Measurements from ENCODE around the gene ECE1. TPM values are rescaled to one million over a fixed set of nuclear protein-coding genes. Genes with fewer than 3 reads are reported as not detected.

Gene ECE1
- total RNA-seq, 4 donors from 2014 or later = 55.9 to 149 (median 112) TPM

DNA sequence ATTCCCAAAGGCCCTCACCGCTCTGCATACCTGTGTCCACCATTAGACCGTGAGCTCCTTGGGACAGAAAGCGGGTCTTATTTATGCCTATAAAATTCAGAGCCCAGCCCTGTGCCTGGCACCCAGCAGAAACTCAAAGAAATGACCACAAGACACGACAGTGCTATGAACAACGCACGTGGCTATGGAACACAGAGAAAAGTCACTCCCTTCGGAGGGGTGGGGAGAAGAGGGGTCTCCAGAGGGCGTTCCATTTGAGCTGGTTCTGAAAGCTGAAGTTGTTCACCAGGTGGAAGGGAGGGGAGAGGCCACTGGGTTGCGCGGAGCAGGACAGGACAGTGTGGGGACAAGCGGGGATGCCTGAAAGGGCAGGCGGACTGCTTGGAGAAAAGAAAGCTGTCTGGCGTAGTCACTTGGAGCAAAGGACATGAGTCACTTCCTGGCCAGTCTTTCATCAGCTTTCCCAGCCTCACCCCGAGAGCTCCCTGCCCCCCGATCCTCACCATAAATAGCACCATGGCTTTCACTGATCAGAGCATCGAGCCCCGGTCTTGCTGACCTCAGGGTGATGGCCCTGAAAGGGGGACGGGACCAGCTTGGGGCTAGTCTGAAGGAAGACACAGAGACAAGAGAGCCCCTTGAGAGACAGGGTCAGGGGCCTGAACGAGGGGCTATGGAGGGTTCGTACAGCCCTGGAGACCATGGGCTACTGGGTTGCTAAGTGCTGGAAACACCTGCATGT, 28.5 kb downstream of the ECE1 start:
- intact Hi-C loops (cut with DNase I; ENCODE audit: low total_unique reads) (no loop called here), in situ Hi-C loops (cut with MboI; ENCODE audit: low pct_ligation_motif_present in 1 of 4, low pct_unique_long_range_greater_than_20kb in 1 of 4, low sequenced_read_pairs in 3 of 4) (no loop called here)
- 67 to 70% methylated on average over 10 to 20 of the region's 20 CpGs for WGBS, 2 donors (ENCODE audit: low coverage in 1 of 2)
- H3K36me3 ChIP-seq = peaks cover 0 to 7% (median 0%) of the 10 kb centered on the region in 4 donors
- peak overlapping the region; percentile 80 to 88 (median 84) for H3K27ac ChIP-seq
- peaks cover 20 to 33% (median 21%) of the 10 kb centered on the region in 4 donors for H3K4me1 ChIP-seq
- DNase-seq = peak; percentile 53
- no peaks in the 10 kb centered on the region for H3K27me3 ChIP-seq
- no peaks in the 10 kb centered on the region for H3K9me3 ChIP-seq
- TF ChIP-seq POLR2AphosphoS5 (IDR thresholded peaks at IDR 0.05) = peak; percentile 41 to 57 (median 43)
- TF ChIP-seq POLR2A (IDR thresholded peaks at IDR 0.05) = no peak
- TF ChIP-seq, protein P1, sequence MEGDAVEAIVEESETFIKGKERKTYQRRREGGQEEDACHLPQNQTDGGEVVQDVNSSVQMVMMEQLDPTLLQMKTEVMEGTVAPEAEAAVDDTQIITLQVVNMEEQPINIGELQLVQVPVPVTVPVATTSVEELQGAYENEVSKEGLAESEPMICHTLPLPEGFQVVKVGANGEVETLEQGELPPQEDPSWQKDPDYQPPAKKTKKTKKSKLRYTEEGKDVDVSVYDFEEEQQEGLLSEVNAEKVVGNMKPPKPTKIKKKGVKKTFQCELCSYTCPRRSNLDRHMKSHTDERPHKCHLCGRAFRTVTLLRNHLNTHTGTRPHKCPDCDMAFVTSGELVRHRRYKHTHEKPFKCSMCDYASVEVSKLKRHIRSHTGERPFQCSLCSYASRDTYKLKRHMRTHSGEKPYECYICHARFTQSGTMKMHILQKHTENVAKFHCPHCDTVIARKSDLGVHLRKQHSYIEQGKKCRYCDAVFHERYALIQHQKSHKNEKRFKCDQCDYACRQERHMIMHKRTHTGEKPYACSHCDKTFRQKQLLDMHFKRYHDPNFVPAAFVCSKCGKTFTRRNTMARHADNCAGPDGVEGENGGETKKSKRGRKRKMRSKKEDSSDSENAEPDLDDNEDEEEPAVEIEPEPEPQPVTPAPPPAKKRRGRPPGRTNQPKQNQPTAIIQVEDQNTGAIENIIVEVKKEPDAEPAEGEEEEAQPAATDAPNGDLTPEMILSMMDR (IDR thresholded peaks at IDR 0.05) = no peak
- no peak for TF ChIP-seq EP300 (IDR thresholded peaks at IDR 0.05; ENCODE audit: low read depth)
- H3K4me3 ChIP-seq = no peak overlapping the region

DNA sequence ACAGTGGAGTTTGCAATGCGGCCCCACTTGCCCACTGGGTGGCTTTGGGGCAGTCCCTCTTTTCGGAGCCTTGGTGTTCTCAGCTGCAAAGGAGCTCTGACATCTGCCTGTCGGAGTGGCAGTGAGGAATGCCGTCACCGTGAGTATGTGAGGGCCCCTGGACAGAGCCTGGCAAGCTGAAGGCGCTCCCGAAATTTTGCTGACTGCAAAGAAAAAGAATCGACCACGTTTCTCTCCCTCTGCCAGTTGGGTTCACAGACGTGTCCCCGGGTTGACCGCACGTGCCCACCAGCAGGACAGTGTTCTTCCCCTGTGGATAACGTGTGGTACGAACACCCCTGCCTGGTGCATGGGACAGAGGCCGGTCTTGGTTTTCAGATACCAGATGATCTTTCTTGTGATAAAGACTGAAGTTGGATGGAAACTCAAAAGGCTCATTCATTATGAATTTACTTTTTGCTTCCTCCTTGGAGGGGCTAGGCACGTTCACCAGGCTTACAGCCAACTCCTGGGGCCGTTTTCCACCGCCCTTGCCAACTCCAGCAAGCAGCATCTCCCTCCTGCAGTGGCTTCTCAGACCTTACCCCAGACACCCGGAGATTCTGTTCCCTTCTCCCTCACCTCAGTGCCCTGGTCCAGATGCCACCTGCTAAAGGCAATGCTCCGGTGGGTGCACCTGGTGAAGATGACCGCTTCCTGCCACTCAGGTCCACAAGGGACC, 29.7 kb downstream of the ECE1 start:
- TF ChIP-seq POLR2AphosphoS5 (IDR thresholded peaks at IDR 0.05) = no peak
- no peak for TF ChIP-seq POLR2A (IDR thresholded peaks at IDR 0.05)
- TF ChIP-seq, protein P1 (IDR thresholded peaks at IDR 0.05) = no peak
- TF ChIP-seq EP300 (IDR thresholded peaks at IDR 0.05; ENCODE audit: low read depth) = no peak
- Histone ChIP-seq H3K27ac (peak overlapping the region; percentile 80 to 88 (median 84)), H3K4me1 (peaks cover 20 to 34% (median 21%) of the 10 kb centered on the region in 4 donors), H3K27me3 (no peaks in the 10 kb centered on the region), H3K36me3 (peaks cover 0 to 12% (median 5%) of the 10 kb centered on the region in 4 donors), H3K9me3 (no peaks in the 10 kb centered on the region), H3K4me3 (no peak overlapping the region)
- no peak for DNase-seq
- in situ Hi-C loops (cut with MboI; ENCODE audit: low pct_ligation_motif_present in 1 of 4, low pct_unique_long_range_greater_than_20kb in 1 of 4, low sequenced_read_pairs in 3 of 4) = no loop called here
- WGBS, 2 donors (ENCODE audit: low coverage in 1 of 2) = 74 to 77% methylated on average over 4 to 22 of the region's 22 CpGs
- intact Hi-C loops (cut with DNase I; ENCODE audit: low total_unique reads) = no loop called here

DNA sequence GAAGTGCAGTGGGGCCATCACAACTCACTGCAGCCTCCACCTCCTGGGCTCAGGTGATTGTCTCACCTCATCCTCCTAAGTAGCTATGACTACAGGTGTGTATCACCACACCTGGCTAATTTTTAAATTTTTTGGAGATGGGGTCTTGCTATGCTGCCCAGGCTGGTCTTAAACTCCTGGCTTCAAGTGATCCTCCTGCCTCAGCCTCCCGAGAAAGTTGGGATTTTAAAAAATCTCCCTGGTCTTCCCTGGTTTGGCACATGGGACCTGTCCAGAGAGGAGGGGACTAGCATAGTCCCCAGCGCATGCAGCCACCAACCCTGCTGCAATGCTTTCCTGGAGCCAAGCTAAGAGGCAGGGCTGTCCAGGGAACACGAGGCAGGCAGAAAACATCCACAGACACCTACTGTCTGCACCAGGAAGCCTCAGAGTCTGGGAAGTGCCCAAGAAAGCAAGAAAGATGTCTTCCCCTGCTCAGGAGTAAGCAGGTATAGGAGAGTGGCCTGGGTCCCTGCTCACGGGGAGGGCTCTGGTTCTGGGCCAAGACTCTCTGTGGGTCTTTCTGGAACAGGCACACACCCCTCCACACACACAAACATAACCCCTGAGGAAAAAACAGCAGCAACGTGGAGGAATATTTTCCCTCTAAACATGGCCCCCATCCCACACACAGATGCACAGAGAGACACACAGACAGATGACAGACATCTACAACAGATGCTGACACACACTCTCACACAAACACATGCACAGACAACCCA, 30.8 kb downstream of the ECE1 start:
- intact Hi-C loops (cut with DNase I; ENCODE audit: low total_unique reads) (loop anchor here (5.0 kb wide), 1 partner anchor 88 kb away; no protein-coding TSS in a partner anchor), in situ Hi-C loops (cut with MboI; ENCODE audit: low pct_ligation_motif_present in 1 of 4, low pct_unique_long_range_greater_than_20kb in 1 of 4, low sequenced_read_pairs in 3 of 4) (loop anchor here in 2 of 4 donors (10.0 kb wide), 1 partner anchor 105 kb away; no protein-coding TSS in a partner anchor)
- no peak for DNase-seq
- WGBS, 2 donors (ENCODE audit: low coverage in 1 of 2) = 79% methylated on average over 5 of the region's 5 CpGs; no CpG with 5 or more reads in 1 of the 2 donors
- no peak overlapping the region for H3K27ac ChIP-seq
- H3K27me3 ChIP-seq = no peaks in the 10 kb centered on the region
- H3K4me1 ChIP-seq = peaks cover 20 to 42% (median 23%) of the 10 kb centered on the region in 4 donors
- H3K9me3 ChIP-seq = no peaks in the 10 kb centered on the region
- H3K36me3 ChIP-seq = peaks cover 0 to 12% (median 5%) of the 10 kb centered on the region in 4 donors
- no peak for TF ChIP-seq POLR2A (IDR thresholded peaks at IDR 0.05)
- no peak for TF ChIP-seq EP300 (IDR thresholded peaks at IDR 0.05; ENCODE audit: low read depth)
- TF ChIP-seq, protein P1 (IDR thresholded peaks at IDR 0.05) = no peak
- no peak for TF ChIP-seq POLR2AphosphoS5 (IDR thresholded peaks at IDR 0.05)
- H3K4me3 ChIP-seq = no peak overlapping the region

Measured in transverse colon (tissue), 4 donors.